ENCODE data around the gene MANBA.

The MANBA gene

GRCh38 chr4:102733084-102733483, 27.7 kb downstream of the MANBA start:
- TF ChIP-seq CTCF (tag by site-specific recombination; IDR thresholded peaks at IDR 0.05) (no peak), ZNF324 (tag by site-specific recombination; IDR thresholded peaks at IDR 0.05) (no peak), ZNF596 (tag by site-specific recombination; IDR thresholded peaks at IDR 0.05) (no peak), ZBTB44 (tag by site-specific recombination; IDR thresholded peaks at IDR 0.05) (no peak), ZNF155 (tag by site-specific recombination; IDR thresholded peaks at IDR 0.05) (no peak), BCL11A (tag by site-specific recombination; IDR thresholded peaks at IDR 0.05; ENCODE audit: low read depth) (no peak), KLF1 (tag by site-specific recombination; IDR thresholded peaks at IDR 0.05) (no peak), ZNF423 (tag by site-specific recombination; IDR thresholded peaks at IDR 0.05) (no peak), ZNF692 (tag by site-specific recombination; IDR thresholded peaks at IDR 0.05) (no peak), ZNF341 (tag by site-specific recombination; IDR thresholded peaks at IDR 0.05; ENCODE audit: low read depth) (no peak), GLIS1 (tag by site-specific recombination; IDR thresholded peaks at IDR 0.05) (no peak)
- H3K9me3 ChIP-seq (ENCODE audit: control insufficient read depth, insufficient read depth, low read depth, low read length) = no peaks in the 10 kb centered on the region
- peaks cover 10% of the 10 kb centered on the region for H3K4me1 ChIP-seq (ENCODE audit: control insufficient read depth, insufficient read depth, low read length)
- no peaks in the 10 kb centered on the region for H3K36me3 ChIP-seq (ENCODE audit: control insufficient read depth in 2 of 2, insufficient read depth in 1 of 2, low read length in 2 of 2)
- ChIA-PET POLR2A (no interaction called here), CTCF (interaction anchor here (1.2 kb wide), 1 partner anchor 14 kb away, joined by 3 read pairs; no protein-coding TSS in a partner anchor)
- no peak overlapping the region for H3K4me3 ChIP-seq (ENCODE audit: low read depth, low read length)
- no peak overlapping the region for H3K27ac ChIP-seq (ENCODE audit: extremely low read depth, low read depth, low read length)

- no peak overlapping the region for H3K4me3 ChIP-seq (ENCODE audit: low read depth, low read length)
- peaks cover 10% of the 10 kb centered on the region for H3K4me1 ChIP-seq (ENCODE audit: control insufficient read depth, insufficient read depth, low read length)
- ChIA-PET POLR2A (no interaction called here), CTCF (interaction anchor here (1.2 kb wide), 1 partner anchor 15 kb away, joined by 3 read pairs; no protein-coding TSS in a partner anchor)
- H3K27ac ChIP-seq (ENCODE audit: extremely low read depth, low read depth, low read length) = no peak overlapping the region
- no peaks in the 10 kb centered on the region for H3K9me3 ChIP-seq (ENCODE audit: control insufficient read depth, insufficient read depth, low read depth, low read length)
- no peak for TF ChIP-seq OSR2 (tag by site-specific recombination; IDR thresholded peaks at IDR 0.05)
- TF ChIP-seq REST (tag by site-specific recombination; IDR thresholded peaks at IDR 0.05) = no peak
- TF ChIP-seq ZBTB44 (tag by site-specific recombination; IDR thresholded peaks at IDR 0.05) = no peak
- no peak for TF ChIP-seq ZNF133 (tag by site-specific recombination; IDR thresholded peaks at IDR 0.05)
- TF ChIP-seq ZNF391 (tag by site-specific recombination; IDR thresholded peaks at IDR 0.05; ENCODE audit: borderline replicate concordance, low read depth) = no peak
- no peak for TF ChIP-seq ZNF266 (tag by site-specific recombination; IDR thresholded peaks at IDR 0.05; ENCODE audit: low read depth)
- TF ChIP-seq ZXDB (tag by site-specific recombination; IDR thresholded peaks at IDR 0.05) = no peak
- H3K36me3 ChIP-seq (ENCODE audit: control insufficient read depth in 2 of 2, insufficient read depth in 1 of 2, low read length in 2 of 2) = no peaks in the 10 kb centered on the region
These were observed 28.1 kb downstream of the MANBA start for GRCh38 chr4:102732678-102733077.
